GM12878 (cell line): ENCODE results near the gene DNAH1. TPM values are rescaled to one million over a fixed set of nuclear protein-coding genes. Genes with fewer than 3 reads are reported as not detected.

Experiments used
- ATAC-seq: fragments of 200-7000 bp; cut with Tn5 transposase; 3 replicates; pipeline ENCODE4 v1.9.1; 2020; ENCODE audit warnings: mild to moderate bottlenecking, moderate library complexity
- BruUV-seq: library from RNA; stranded (reverse); fragments of 400-500 nt; replicated peaks from 2 replicates; lab custom pipeline; 2021; lab: Mats Ljungman, UMichigan
- CTCF ChIA-PET: fragments of 300-600 bp; sonication (Branson Sonifier 250); formaldehyde crosslinking; extraction: SDS; loops from one replicate; lab custom pipeline; 2021; ENCODE audit warnings: inconsistent platforms; lab: Yijun Ruan, JAX
- POLR2A ChIA-PET: fragments of 350-600 bp; formaldehyde crosslinking; extraction: SDS; loops from one replicate; lab custom pipeline; 2021; ENCODE audit warnings: inconsistent platforms; lab: Charles Lee
- RAD21 ChIA-PET: fragments of 300-600 bp; sonication (Branson Sonifier 250); formaldehyde crosslinking; loops from one replicate; lab custom pipeline; 2023; ENCODE audit warnings: antibody characterized with exemption; ENCODE audit not compliant: unreplicated experiment; lab: Charles Lee
- SMC1A ChIA-PET: fragments of 300-600 bp; sonication (Branson Sonifier 250); formaldehyde crosslinking; loops from one replicate; lab custom pipeline; 2023; ENCODE audit not compliant: unreplicated experiment, uncharacterized antibody; lab: Charles Lee
- DNase-seq: peaks from one replicate; pipeline ENCODE4 v3.0.0-alpha.2; 2011; ENCODE audit warnings: low read depth, low spot score
- FAIRE-seq: peaks from 3 replicates; lab custom pipeline; 2011; peaks lifted over from hg19 to GRCh38; lab: Jason Lieb, UNC
- H2AFZ ChIP-seq: 2 replicates; pipeline ENCODE4 v1.6.0; 2011; ENCODE audit warnings: low read depth, low read length, control low read depth; ENCODE audit not compliant: control insufficient read depth
- H3K27ac ChIP-seq: 2 replicates; pipeline ENCODE4 v1.5.1; 2011; ENCODE audit warnings: control low read depth; ENCODE audit not compliant: control insufficient read depth, insufficient read depth
- H3K27me3 ChIP-seq, 2 experiments: replicated peaks in 1 of 2; 2 replicates each; pipeline versions ENCODE4 v1.6.0 to v1.6.1; 2011; ENCODE audit warnings: low read length in 1 of 2; ENCODE audit not compliant: control insufficient read depth in 2 of 2, insufficient read depth in 2 of 2
- H3K36me3 ChIP-seq, 2 experiments: 2 replicates each; pipeline ENCODE4 v1.5.1; 2011; ENCODE audit warnings: low read length in 1 of 2; ENCODE audit not compliant: control insufficient read depth in 2 of 2, insufficient read depth in 2 of 2
- H3K4me1 ChIP-seq: 2 replicates; pipeline ENCODE4 v1.6.1; 2011; ENCODE audit warnings: mild to moderate bottlenecking, low read length, moderate library complexity, mixed read lengths; ENCODE audit not compliant: control insufficient read depth, insufficient read depth
- H3K4me2 ChIP-seq: 2 replicates; pipeline ENCODE4 v1.6.0; 2011; ENCODE audit warnings: control low read depth; ENCODE audit not compliant: control insufficient read depth, insufficient read depth
- H3K4me3 ChIP-seq: fragments of 200-600 bp; sonication (generic); 2 replicates; pipeline ENCODE4 v1.5.1; 2016
- H3K79me2 ChIP-seq: 2 replicates; pipeline ENCODE4 v1.6.0; 2011; ENCODE audit warnings: low read length; ENCODE audit not compliant: control insufficient read depth, insufficient read depth
- H3K9ac ChIP-seq: 2 replicates; pipeline ENCODE4 v1.8.0; 2011; ENCODE audit warnings: low read length, control low read depth, mixed read lengths; ENCODE audit not compliant: control insufficient read depth, insufficient read depth
- H3K9me3 ChIP-seq: replicated peaks from 3 replicates; pipeline ENCODE4 v1.5.1; 2011; ENCODE audit warnings: mild to moderate bottlenecking, low read length; ENCODE audit not compliant: control insufficient read depth, insufficient read depth
- H4K20me1 ChIP-seq: 2 replicates; pipeline ENCODE4 v1.6.0; 2011; ENCODE audit not compliant: control insufficient read depth, insufficient read depth
- CHD4 ChIP-seq: fragments of 200-600 bp; sonication (generic); IDR thresholded peaks from 2 replicates; pipeline ENCODE4 v1.6.1; 2016; ENCODE audit warnings: mild to moderate bottlenecking
- E2F4 ChIP-seq: IDR thresholded peaks from 2 replicates; pipeline ENCODE4 v1.6.1; 2012; ENCODE audit warnings: low read depth, low read length, improper control_type of control experiment
- ESRRA ChIP-seq: IDR thresholded peaks from 2 replicates; pipeline ENCODE4 v1.6.1; 2012; ENCODE audit warnings: mild to moderate bottlenecking, low read length, improper control_type of control experiment
- FOXK2 ChIP-seq: fragments of 450-650 bp; IDR thresholded peaks from 2 replicates; pipeline ENCODE4 v1.6.1; 2017; ENCODE audit warnings: mild to moderate bottlenecking, moderate library complexity
- KDM1A ChIP-seq: fragments of 200-600 bp; sonication (generic); IDR thresholded peaks from 2 replicates; pipeline ENCODE4 v1.6.1; 2016; ENCODE audit warnings: borderline replicate concordance
- NR2C2 ChIP-seq: IDR thresholded peaks from 2 replicates; pipeline ENCODE4 v1.6.1; 2011; ENCODE audit warnings: borderline replicate concordance, low read depth; ENCODE audit not compliant: control insufficient read depth, insufficient read length
- SMARCA5 ChIP-seq: fragments of 450-650 bp; IDR thresholded peaks from 2 replicates; pipeline ENCODE4 v1.6.1; 2017; ENCODE audit warnings: mild to moderate bottlenecking
- SPI1 ChIP-seq: IDR thresholded peaks from 2 replicates; pipeline ENCODE4 v1.6.1; 2011; ENCODE audit warnings: low read depth, mild to moderate bottlenecking, low read length, moderate library complexity, borderline replicate concordance; ENCODE audit not compliant: insufficient read depth
- SREBF2 ChIP-seq: IDR thresholded peaks from 2 replicates; pipeline ENCODE4 v1.6.1; 2012; ENCODE audit warnings: mild to moderate bottlenecking, low read length
- STAT1 ChIP-seq: fragments of 450-650 bp; conservative IDR thresholded peaks from 2 replicates; pipeline ENCODE4 v1.6.1; 2014; ENCODE audit warnings: antibody characterized with exemption, mild to moderate bottlenecking
- TARDBP ChIP-seq: IDR thresholded peaks from 2 replicates; pipeline ENCODE4 v1.6.1; 2016; ENCODE audit warnings: borderline replicate concordance
- YY1 ChIP-seq: IDR thresholded peaks from 2 replicates; pipeline ENCODE4 v1.6.1; 2011; ENCODE audit warnings: low read depth, mild to moderate bottlenecking, low read length
- WGBS: methylation state at CpG from one replicate; pipeline ENCODE4 v1.1.6; 2016; ENCODE audit warnings: low lambda C conversion rate; ENCODE audit not compliant: insufficient replicate concordance, insufficient coverage; ENCODE audit errors: missing lambda C conversion rate; 5-methylcytosine and 5-hydroxymethylcytosine counted together
- in situ Hi-C: fragments of 300-500 bp; cut with MboI; formaldehyde crosslinking; loops from 9 replicates; pipeline ENCODE4 v1.14.3; 2018; ENCODE audit warnings: mixed read lengths
- intact Hi-C: fragments of 100-400 bp; cut with micrococcal nuclease; formaldehyde crosslinking; loops from one replicate; pipeline ENCODE4 v1.14.2; 2022; ENCODE audit not compliant: unreplicated experiment
- polyA plus RNA-seq, 11 experiments: library from polyadenylated mRNA; depleted of rRNA in 4 of 11; unstranded in 6 of 11; stranded (reverse) in 5 of 11; fragments of >200 nt; fragmentation: Nextera tagmentation in 4 of 11; fragmentation: Illumina TruSeq in 1 of 11; extraction: Ambion mirVana in 4 of 11; extraction: Trizol in 1 of 11; gene quantifications; 1 replicate in 1 of 11; 2 replicates in 10 of 11; pipeline versions ENCODE4 v1.2.1 to v1.2.3, GENCODE V29; 2011 to 2016; ENCODE audit warnings: inconsistent platforms in 2 of 11, missing spikeins in 2 of 11, low read depth in 1 of 11
- total RNA-seq, 4 experiments: library from RNA; depleted of rRNA in 3 of 4; stranded (reverse); fragments of >200 nt in 3 of 4; fragmentation: Illumina TruSeq in 1 of 4; extraction: Trizol in 1 of 4; gene quantifications; 2 replicates each; pipeline versions ENCODE4 v1.2.1 to v1.2.3, GENCODE V29; 2013 to 2021
- TF ChIP-seq, protein P1 (sequence below), 3 experiments: IDR thresholded peaks in 2 of 3; conservative IDR thresholded peaks in 1 of 3; 2 replicates each; pipeline ENCODE4 v1.5.1; 2011; ENCODE audit warnings: low read depth in 3 of 3, low read length in 3 of 3, mild to moderate bottlenecking in 3 of 3, control low read depth in 2 of 3, moderate library complexity in 2 of 3, inconsistent platforms in 1 of 3, mixed read lengths in 1 of 3; ENCODE audit not compliant: control insufficient read depth in 2 of 3, insufficient read depth in 1 of 3; ENCODE audit errors: extremely low read depth in 1 of 3
- TF ChIP-seq, protein P2 (sequence below): IDR thresholded peaks from 2 replicates; pipeline ENCODE4 v1.6.1; 2011; ENCODE audit warnings: borderline replicate concordance, low read depth, mild to moderate bottlenecking, moderate library complexity, low read length; ENCODE audit not compliant: insufficient read depth, poor library complexity, severe bottlenecking

Gene DNAH1
- total and polyA plus RNA-seq, 10 of the 15 experiments (the other 5 are each of a cell fraction or from before 2014, with no cell fraction given), result 0.31 to 5.8 (median 2.7) TPM

DNA sequence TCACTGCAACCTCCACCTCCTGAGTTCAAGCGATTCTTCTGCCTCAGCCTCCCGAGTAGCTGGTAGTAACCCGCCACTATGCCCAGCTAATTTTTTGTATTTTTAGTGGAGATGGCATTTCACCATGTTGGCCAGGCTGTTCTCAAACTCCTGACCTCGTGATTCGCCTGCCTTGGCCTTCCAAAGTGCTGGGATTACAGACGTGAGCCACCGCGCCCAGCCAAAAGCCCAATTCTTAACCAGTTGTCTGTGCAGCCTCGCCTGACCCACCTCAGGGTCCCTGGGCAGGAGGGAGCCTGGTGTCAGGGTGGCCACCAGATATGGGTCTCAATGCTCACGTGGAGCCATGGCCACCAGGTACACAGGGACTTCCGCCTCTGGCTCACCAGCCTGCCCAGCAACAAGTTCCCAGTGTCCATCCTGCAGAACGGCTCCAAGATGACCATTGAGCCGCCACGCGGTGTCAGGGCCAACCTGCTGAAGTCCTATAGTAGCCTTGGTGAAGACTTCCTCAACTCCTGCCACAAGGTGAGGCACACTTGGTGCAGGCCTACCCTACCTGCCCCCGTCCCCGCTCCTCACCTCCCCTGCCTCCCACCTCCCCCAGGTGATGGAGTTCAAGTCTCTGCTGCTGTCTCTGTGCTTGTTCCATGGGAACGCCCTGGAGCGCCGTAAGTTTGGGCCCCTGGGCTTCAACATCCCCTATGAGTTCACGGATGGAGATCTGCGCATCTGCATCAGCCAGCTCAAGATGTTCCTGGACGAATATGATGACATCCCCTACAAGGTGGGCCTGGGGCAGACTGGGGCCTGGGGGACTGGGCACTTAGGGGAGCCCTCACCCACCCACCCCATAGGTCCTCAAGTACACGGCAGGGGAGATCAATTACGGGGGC is 80.1 kb downstream of the DNAH1 start:
- in situ Hi-C loops, result no loop called here
- CTCF ChIA-PET, result no interaction called here
- SMC1A ChIA-PET, result no interaction called here
- Histone ChIP-seq H3K36me3 (no peaks in the 10 kb centered on the region), H3K9ac (no peak overlapping the region), H2AFZ (no peak overlapping the region), H4K20me1 (no peaks in the 10 kb centered on the region), H3K27me3 (no peaks in the 10 kb centered on the region), H3K9me3 (no peaks in the 10 kb centered on the region), H3K27ac (no peak overlapping the region), H3K4me3 (no peak overlapping the region)
- ATAC-seq (no peak), FAIRE-seq (no peak)
- POLR2A ChIA-PET, result no interaction called here
- 65% methylated on average over 23 of the region's 25 CpGs for WGBS
- RAD21 ChIA-PET, result no interaction called here
- TF ChIP-seq FOXK2 (no peak), CHD4 (no peak), STAT1 (no peak), TARDBP (no peak), ESRRA (no peak), NR2C2 (no peak), SMARCA5 (no peak), YY1 (no peak), KDM1A (no peak), E2F4 (no peak), SREBF2 (no peak), SPI1 (no peak)
- TF ChIP-seq, protein P1, sequence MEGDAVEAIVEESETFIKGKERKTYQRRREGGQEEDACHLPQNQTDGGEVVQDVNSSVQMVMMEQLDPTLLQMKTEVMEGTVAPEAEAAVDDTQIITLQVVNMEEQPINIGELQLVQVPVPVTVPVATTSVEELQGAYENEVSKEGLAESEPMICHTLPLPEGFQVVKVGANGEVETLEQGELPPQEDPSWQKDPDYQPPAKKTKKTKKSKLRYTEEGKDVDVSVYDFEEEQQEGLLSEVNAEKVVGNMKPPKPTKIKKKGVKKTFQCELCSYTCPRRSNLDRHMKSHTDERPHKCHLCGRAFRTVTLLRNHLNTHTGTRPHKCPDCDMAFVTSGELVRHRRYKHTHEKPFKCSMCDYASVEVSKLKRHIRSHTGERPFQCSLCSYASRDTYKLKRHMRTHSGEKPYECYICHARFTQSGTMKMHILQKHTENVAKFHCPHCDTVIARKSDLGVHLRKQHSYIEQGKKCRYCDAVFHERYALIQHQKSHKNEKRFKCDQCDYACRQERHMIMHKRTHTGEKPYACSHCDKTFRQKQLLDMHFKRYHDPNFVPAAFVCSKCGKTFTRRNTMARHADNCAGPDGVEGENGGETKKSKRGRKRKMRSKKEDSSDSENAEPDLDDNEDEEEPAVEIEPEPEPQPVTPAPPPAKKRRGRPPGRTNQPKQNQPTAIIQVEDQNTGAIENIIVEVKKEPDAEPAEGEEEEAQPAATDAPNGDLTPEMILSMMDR (IDR thresholded peaks at IDR 0.05 in 2 of 3, conservative IDR thresholded peaks at IDR 0.05 in 1 of 3; ENCODE audit: control insufficient read depth in 2 of 3, extremely low read depth in 1 of 3, insufficient read depth in 1 of 3, low read depth in 3 of 3, low read length in 3 of 3), result no peak
- TF ChIP-seq, protein P2, sequence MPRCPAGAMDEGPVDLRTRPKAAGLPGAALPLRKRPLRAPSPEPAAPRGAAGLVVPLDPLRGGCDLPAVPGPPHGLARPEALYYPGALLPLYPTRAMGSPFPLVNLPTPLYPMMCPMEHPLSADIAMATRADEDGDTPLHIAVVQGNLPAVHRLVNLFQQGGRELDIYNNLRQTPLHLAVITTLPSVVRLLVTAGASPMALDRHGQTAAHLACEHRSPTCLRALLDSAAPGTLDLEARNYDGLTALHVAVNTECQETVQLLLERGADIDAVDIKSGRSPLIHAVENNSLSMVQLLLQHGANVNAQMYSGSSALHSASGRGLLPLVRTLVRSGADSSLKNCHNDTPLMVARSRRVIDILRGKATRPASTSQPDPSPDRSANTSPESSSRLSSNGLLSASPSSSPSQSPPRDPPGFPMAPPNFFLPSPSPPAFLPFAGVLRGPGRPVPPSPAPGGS, result no peak
- TF ChIP-seq, all 136 proteins: peak for 0
- no peaks in the 10 kb centered on the region for H3K79me2 ChIP-seq
- no peak overlapping the region for H3K4me2 ChIP-seq
- no TSS peak for BruUV-seq
- intact Hi-C loops, result no loop called here
- no peaks in the 10 kb centered on the region for H3K4me1 ChIP-seq
- DNase-seq, result no peak
